LHCN-M2 (cell line): ENCODE results near the gene XXYLT1. TPM values are rescaled to one million over a fixed set of nuclear protein-coding genes. Genes with fewer than 3 reads are reported as not detected.
"Not testable (repeated sequence)": the region's sequence is repeated elsewhere in the genome, so short reads cannot be mapped to it uniquely, and the experiment has no call there.

Experiments used
- DNase-seq: peaks from one replicate; pipeline ENCODE4 v3.0.0-alpha.2; 2012; ENCODE audit warnings: low read depth
- total RNA-seq: library from RNA; depleted of rRNA; stranded (reverse); fragments of >200 nt; gene quantifications from 2 replicates; pipeline ENCODE4 v1.2.3, GENCODE V29; 2014

Gene XXYLT1
- total RNA-seq, 1 experiment from 2014 or later: 19.2 TPM

DNA sequence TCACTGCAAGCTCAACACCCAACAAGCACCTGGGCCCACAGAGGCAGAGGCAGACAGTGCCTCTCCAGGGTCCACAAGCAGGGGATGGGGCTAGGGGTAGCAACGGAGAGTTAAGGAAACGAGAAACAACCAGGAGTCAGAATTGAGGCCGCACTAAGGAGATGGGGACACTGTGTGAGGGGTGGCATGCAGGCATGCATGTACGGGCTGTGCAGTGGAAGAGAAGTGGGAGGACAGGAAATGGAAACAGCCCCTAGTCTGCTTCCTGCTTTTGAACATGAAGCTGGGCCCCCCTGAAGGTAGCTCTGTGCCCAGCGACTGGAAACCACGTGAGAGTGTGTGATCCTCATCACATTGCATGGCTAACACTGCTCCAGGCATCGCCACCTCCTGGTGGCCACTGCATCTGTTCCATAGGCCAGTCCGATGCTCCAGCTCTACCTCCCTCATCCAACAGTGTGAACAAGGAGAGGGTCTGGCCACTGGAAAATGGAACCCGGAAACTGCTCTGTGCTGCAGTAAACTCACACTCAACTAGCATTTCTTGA lies 44.0 kb downstream of the XXYLT1 start:
- no peak for DNase-seq

GRCh38 chr3:195226445-195226844 lies 44.5 kb downstream of the XXYLT1 start:
- no peak for DNase-seq

DNA sequence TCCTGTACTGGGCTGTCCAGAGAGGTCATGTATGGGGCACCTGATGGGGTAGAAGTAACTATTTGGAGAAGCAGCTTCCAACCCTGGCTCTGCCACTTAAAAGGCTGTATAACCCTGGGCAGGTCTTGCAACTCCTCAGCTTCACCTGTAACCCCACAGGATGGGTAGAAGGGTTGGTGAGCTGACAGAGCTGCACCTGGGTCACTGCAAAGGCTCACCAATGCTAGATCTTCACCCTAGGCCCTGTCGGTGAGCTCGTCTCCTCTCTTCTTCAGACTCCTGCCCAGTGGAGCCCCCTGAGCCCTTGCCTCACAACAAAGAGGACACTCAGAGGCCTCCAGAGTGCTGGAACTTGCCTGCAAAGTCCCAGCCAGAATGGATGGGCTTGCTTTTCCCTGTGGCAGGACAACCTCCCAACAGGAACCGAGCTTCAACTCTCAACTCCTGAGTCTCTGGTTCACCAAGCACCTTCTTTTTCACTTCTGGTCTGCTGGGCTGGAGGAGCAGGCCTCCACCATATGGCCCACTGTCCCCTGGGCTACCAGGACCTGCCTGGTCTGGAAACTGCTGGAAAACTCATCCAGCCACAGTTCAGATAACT lies 45.9 kb downstream of the XXYLT1 start:
- no peak for DNase-seq

DNA sequence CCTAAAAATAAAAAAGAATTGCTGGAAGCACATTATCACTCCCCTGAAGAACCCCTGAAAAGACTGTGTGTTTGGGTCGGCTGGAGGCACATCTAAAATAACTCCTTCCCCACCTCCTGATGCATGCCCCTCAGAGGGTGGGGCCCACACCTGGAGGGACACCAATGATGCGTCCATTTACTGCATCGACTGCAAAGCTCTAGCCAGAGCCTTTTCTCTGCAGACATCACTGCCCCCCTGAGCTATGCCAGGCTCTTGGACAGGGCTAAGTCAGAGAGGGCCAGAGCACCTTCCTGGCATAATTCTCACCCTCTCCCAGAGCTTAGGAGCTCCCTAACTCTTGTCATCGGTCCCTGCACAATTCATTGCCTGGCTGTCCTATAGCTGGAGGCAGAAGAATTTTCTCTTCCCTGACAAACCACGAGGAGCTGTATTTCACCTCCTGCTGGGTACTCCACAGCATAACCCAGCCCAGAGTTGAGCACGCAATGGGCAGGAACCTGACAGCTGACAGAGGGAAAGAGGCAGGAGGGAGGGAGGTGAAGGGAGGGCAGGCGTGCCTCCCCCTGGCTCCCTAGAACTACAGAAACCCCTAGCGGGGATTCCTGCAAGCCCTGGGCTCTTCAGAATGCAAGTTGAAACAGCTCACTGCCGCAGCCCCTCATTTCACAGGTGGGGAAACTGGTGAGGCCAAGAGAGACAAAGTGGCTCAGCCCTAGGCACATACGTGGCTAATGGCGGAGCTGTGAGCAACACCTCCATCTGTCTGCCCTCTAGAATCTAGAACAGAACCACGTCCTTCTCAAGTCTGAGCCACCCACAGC lies 46.6 kb downstream of the XXYLT1 start:
- peak; percentile 38 for DNase-seq

DNA sequence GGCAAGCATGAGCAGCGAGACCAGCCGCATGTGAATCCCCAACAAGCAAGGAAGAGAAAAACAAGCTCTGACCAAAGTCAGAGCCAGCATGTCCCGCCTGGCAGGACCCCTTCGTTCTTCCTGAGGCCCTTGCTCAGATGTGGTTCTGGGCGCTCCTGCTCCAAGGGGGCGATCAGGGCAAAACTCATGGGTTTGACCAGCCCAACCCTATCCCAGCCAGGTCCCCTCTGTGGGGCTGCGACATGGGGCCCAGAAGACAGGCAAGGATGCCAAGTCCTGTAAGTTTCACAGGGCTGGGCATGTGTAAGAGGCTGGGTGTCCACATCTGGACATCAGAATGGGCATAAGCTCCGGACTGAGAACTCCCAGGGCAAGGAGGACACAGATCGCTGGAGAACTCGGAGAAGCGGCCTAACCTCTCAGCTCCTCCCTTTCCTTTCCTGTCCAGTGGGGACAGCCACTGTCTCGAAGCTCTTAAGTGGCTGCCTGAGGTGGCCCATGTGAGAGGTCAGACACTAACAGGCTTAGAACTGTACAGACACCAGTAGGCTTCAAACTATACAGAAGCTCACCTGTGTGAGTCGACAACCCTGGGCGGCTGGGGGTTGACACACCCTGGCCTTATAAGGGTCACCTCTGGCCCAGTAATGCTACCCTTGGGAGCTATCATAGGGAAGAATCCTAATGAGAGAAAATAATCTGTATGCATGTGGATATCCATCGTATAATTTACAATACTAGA lies 48.9 kb downstream of the XXYLT1 start:
- DNase-seq: no peak

DNA sequence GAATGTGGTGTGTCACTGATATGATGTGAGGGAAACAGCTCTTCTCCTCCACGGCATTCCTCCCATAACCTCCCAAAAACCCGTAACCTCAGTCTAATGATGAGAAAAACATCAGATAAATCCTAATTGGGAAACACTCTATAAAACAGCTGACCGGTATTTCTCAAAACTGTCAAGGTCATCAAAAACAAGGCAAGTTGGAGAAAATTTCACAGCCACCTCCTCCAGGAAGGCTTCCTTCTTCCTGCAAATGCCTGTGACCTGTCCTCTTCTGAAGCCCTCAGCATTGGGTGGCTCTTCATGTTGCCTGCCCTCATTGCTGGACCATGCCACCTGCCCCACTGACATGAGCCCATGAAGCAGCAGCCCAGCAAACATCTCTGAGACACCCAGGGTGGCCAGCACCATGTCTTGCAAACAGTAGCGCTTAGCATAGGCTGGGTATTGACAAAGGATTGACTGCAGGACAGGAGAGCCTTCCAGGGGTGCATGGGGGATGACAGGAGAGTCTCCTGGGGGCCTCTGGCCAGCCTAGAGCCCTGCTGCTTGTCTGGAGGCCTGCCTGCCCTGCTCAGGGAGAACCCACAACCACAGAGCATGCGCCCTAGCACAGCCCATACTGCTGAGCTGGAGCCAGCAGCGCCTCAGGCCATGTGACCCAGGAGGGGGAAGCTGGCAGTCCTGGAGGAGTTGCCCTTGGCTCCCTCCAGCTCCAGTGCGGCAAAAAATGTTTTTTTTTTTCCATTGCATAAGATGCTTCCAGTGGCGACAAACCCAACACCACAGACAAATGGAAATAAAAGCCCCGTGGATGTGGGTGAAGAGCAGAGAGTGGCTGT lies 49.7 kb downstream of the XXYLT1 start:
- peak; percentile 16 for DNase-seq

DNA sequence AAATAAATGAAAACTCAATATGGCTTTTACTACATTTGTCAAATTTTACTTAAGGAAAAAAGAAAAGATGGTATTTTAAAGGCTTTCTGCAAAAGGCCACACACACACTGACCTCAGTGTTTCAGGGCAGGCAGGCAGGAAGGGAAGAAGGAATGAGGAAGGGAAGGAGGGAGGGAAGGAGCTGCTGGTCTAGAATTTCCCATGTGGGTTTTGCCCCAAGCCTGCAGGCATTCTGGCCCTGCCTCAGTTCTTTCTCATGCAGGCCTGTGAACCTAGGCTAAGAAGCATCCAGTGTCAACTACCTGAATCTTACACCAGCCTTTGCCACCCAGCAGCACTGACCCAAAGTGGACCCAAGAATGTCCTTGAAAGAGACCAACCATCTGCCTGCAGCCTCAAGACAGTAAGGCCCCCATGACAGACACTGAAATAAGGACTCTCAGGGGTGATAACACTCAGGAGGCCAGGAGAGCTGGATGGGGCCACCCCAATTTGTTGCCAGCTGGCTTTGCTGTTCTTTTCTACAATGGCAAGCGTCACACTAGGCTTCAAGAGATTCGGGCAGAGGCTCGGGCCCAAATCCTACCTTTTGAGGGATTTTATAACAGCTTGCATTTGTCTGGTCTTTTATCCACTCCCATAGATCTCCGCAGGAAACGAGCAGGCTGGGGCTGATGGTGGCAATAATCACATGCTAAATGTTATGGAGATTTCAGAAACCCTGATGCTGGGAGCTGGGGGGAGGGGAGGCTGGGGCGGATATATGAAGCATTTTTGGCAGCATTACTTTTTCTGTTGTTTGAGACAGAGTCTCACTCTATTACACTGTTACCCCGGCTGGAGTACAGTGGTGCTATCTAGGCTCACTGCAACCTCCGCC lies 51.4 kb downstream of the XXYLT1 start:
- DNase-seq: no peak

DNA sequence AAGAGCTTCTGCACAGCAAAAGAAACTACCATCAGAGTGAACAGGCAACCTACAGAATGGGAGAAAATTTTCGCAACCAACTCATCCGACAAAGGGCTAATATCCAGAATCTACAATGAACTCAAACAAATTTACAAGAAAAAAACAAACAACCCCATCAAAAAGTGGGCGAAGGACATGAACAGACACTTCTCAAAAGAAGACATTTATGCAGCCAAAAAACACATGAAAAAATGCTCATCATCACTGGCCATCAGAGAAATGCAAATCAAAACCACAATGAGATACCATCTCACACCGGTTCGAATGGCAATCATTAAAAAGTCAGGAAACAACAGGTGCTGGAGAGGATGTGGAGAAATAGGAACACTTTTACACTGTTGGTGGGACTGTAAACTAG lies 52.6 kb downstream of the XXYLT1 start:
- not testable (repeated sequence) for DNase-seq

GRCh38 chr3:195215576-195215975 lies 55.4 kb downstream of the XXYLT1 start:
- DNase-seq: not testable (repeated sequence)

- DNase-seq: no peak
Observed at GRCh38 chr3:195214381-195214780, 56.6 kb downstream of the XXYLT1 start.

DNA sequence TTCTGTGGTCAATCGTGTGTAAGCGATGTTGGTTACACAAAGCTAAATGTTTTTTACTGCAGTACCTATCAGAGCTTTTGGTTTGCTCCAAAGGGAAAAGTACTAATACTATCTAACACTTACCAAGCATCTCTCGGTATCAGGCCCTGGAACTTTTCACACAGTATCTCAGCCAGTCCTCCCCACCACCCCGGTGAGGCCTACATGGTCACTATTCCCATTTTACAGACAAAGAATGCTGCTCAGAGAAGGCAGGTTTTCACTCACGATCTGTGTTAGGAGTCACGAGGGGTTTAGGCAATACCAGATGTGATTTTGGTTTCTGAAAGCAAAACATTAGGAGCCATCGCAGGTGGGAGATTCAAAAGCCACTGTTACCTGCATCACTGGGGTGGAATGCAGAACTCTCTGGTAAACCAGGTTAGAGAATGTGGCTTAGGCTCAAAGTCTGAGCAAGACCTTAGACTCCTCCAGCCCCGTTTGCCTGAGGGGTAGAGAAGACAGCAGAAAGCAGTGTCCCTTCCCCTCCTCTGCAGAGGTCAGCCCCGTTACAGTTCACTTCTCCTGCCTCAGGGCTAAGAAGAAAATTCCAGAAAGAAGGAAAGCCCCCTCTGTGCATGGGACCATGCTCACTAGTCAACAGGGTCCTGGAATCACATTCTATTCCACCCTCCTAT lies 57.2 kb downstream of the XXYLT1 start:
- no peak for DNase-seq

DNA sequence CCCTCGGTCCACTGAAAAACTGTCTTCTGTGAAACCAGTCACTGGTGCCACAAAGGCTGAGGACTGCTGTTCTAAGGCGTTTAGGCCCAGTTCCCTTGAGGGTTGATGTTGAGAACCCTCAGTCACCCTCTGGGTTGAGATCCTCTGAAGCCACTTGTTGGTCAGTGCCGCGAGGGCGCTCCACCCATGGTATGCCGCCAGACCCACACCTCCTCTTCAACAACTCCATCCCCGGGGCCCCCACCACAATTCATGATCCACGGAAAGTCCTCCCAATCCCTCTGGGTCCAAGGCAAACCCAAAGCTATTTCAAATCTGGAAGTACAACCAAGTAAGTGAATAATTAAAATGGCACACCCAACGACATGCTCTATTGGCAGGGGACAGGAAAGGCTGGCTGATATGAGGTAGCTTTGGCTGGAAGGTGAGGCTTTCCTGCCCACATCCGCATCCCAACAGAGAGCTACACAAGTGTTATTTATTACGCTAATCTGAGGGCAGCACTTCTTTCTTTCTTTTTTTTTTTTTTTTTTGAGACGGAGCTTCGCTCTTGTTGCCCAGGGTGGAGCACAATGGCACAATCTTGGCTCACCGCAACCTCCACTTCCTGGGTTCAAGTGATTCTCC lies 58.1 kb downstream of the XXYLT1 start:
- DNase-seq: no peak

GRCh38 chr3:195212033-195212748 lies 58.8 kb downstream of the XXYLT1 start:
- DNase-seq: no peak

GRCh38 chr3:195210266-195210973 lies 60.5 kb downstream of the XXYLT1 start:
- peak; percentile 92 for DNase-seq

DNA sequence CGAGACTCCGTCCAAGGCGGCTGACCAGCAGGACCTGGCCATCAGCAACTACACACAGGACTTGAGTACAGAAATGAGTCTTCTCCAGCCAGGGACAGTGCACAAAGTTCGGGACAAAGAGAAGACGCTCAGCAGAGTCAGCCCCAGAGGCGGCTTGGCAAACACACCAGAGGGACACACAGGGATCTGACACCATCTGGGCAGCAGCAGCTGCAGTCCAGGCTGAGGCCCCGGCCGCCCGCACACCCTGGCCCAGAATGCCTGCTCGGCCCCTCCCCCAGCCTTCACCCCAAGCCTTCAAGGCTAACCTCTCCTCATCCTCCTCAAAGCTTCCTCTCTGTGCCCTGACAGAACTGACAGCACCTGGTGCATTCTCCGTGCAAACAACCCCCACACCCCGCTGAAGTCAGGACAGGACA lies 61.1 kb downstream of the XXYLT1 start:
- DNase-seq: peak; percentile 85

DNA sequence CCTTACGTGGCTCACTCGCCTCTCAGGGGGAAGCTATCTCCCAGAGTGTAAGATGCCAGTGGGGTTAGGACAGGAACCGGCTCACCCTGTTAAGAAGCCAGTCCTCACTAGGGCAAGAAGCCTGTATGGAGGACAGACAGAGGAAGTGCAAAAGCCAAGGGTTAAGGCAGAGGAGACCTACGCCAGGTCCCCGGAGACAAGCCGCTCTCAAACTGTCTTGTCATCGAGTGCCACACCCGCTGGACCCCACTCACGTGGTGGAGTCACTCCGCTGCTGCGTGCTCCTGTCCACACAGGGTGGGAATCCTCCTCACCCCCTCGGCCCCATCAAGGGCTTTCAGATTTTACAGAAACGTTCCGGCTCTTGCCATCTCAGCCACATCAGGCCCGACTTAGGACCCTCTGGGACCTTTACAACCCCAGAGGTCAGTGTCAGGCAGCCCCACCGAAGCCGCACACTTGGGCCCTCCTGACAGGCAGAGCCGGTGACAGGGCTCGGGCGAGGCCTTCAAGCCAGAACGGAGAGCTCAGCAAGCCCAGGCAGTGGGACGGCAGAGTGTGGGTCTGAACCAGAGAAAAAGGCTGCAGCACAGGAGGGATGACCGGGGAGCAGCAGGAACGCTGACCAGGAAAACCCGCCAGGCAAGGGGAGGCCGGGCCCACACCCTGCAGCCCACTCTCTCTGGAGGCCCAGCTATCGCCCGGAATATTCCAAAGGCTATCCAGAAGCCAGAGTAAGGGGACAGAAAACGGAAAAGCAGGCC lies 61.7 kb downstream of the XXYLT1 start:
- peak; percentile 31 for DNase-seq

DNA sequence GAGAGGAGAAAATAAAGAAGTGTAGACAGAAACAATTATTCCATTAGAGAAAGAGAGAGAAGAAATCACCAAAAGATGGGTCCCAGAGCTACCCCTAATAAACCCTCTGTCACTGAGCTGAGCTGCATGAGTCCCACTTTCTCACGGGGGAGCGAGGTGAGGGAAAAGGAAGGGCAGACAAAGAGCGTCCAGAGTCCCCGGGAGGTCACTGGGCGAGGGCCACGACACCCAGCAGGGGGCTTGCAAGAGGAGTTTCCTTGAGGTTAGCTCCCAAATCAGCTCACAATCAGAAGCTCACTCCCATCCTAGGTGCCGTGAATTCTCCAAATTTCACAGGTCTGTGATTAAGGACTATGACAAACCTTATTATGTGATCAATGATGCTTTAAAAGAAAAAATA lies 62.3 kb downstream of the XXYLT1 start:
- no peak for DNase-seq
